ENCODE data around the gene RAD51B.

DNA sequence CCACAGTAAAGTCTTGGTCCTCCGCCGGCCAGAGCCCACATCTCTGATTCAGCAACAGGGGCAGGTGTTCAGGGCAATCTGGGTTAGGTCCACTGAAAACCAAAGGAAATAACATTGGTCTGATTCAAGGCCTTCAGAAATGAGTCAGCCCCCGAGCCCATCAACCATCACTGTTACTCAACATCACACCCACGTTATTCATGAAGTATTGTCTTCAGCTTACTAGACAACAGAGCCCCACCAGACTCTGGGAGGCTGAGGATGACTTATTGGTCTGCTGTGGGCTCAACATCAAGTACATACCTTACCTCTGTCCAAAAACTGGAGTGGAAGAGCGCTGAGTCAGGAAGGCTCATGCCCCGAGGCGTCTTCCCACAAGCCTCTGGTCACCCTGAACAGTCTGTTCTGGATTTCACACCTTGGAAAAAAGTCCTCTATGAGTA, 875.8 kb downstream of the RAD51B start:
- TF ChIP-seq, protein P1, sequence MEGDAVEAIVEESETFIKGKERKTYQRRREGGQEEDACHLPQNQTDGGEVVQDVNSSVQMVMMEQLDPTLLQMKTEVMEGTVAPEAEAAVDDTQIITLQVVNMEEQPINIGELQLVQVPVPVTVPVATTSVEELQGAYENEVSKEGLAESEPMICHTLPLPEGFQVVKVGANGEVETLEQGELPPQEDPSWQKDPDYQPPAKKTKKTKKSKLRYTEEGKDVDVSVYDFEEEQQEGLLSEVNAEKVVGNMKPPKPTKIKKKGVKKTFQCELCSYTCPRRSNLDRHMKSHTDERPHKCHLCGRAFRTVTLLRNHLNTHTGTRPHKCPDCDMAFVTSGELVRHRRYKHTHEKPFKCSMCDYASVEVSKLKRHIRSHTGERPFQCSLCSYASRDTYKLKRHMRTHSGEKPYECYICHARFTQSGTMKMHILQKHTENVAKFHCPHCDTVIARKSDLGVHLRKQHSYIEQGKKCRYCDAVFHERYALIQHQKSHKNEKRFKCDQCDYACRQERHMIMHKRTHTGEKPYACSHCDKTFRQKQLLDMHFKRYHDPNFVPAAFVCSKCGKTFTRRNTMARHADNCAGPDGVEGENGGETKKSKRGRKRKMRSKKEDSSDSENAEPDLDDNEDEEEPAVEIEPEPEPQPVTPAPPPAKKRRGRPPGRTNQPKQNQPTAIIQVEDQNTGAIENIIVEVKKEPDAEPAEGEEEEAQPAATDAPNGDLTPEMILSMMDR (IDR thresholded peaks at IDR 0.05), result no peak
- no peak for TF ChIP-seq POLR2A (IDR thresholded peaks at IDR 0.05)
